ENCODE data around the gene EPM2A.

EPM2A gene

DNA sequence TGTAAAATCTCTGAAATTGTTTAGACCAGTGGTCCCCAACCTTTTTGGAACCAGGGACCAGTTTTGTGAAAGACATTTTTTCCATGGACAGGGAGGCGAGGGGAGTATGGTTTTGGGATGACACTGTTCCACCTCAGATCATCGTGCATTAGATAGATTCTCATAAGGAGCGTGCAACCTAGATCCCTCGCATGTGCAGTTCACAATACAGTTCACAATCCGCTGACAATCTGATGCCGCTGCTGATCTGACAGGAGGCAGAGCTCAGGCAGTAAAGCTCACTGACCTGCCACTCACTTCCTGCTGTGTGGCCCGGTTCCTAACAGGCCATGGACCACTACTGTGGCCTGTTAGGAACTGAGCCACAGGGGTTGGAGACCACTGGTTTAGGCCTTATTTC lies 115.2 kb downstream of the EPM2A start:
- no peak for DNase-seq (ENCODE audit: low spot score)
- TF ChIP-seq, protein P1, sequence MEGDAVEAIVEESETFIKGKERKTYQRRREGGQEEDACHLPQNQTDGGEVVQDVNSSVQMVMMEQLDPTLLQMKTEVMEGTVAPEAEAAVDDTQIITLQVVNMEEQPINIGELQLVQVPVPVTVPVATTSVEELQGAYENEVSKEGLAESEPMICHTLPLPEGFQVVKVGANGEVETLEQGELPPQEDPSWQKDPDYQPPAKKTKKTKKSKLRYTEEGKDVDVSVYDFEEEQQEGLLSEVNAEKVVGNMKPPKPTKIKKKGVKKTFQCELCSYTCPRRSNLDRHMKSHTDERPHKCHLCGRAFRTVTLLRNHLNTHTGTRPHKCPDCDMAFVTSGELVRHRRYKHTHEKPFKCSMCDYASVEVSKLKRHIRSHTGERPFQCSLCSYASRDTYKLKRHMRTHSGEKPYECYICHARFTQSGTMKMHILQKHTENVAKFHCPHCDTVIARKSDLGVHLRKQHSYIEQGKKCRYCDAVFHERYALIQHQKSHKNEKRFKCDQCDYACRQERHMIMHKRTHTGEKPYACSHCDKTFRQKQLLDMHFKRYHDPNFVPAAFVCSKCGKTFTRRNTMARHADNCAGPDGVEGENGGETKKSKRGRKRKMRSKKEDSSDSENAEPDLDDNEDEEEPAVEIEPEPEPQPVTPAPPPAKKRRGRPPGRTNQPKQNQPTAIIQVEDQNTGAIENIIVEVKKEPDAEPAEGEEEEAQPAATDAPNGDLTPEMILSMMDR (IDR thresholded peaks at IDR 0.05; ENCODE audit: extremely low read depth, missing control alignments), result no peak

DNA sequence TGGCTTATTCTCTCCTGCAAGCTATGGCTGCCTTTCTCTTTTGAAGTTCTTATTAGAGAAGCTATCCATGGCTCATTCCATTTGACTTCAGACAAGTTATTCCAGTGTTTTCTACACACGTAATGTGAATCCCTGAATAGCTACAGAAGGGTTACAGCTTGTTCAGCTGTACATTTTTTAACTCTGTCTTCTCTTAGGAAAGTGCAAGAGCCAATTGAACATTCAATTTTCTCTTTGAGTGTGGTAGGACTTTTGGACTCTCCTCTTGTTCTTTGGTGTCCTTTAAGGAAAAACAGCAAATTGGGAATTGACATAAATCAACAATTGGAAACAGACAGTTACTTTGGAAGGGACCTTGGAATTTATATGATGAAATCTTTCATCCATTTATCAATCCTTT lies 125.8 kb downstream of the EPM2A start:
- no peak for DNase-seq (ENCODE audit: low spot score)
- TF ChIP-seq, protein P1 (IDR thresholded peaks at IDR 0.05; ENCODE audit: extremely low read depth, missing control alignments), result no peak

DNA sequence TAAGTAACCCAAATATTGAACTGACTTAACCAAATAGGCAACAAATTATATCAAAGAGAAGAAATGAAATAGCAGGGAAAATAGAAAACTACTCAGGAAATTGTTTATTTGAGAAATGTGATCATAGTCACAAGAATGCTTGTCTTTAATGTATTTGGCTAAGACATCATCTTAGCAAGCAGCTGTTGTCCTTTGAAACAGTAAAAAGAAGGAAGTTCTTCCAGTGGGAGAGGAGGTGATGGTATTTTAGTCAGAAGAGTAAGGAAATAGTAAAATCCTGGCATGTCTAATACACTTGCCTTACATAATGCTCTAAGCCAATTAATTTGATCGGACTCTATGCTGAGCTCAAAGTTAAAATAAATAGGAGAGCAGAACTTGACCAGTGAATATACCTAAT lies 126.5 kb downstream of the EPM2A start:
- DNase-seq (ENCODE audit: low spot score), result no peak
- TF ChIP-seq, protein P1 (IDR thresholded peaks at IDR 0.05; ENCODE audit: extremely low read depth, missing control alignments), result no peak

DNA sequence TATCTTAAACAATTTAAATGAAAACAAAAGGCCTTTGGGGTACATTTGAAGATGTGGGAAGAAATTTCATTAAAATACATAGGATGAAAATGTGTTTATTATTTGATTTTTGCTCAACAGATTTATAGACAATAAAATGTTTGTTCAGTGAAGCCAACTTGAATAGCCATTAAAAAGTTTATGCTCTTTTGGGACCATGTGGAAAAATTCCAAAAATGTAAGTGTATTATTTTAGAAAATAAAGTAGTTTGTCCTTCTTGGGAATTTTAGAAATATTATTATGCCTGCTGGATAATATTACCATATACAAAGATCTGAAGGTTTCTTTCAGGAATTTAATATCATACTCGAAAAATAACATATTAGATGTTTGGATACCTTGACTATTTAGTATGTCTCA lies 131.3 kb downstream of the EPM2A start:
- DNase-seq (ENCODE audit: low spot score), result no peak
- TF ChIP-seq, protein P1 (IDR thresholded peaks at IDR 0.05; ENCODE audit: extremely low read depth, missing control alignments), result no peak

DNA sequence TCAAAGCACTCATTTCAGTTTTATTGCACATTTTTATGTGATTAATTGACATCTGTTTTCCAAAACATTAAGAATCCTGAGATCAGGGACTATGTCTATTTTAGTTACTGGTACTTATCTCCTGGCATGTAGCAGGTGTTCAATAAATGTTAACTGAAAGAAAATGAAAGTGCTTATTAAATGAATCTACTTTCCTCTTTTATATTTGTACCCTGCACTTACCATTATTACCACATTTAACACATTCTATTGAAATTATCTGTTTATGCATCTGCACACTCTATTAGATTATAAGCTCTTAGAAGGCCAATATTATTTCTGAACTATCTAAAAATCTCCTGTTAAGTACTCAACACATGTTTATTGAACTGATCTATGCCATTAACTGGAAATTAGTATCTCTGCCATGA lies 131.9 kb downstream of the EPM2A start:
- no peak for DNase-seq (ENCODE audit: low spot score)
- TF ChIP-seq, protein P1 (IDR thresholded peaks at IDR 0.05; ENCODE audit: extremely low read depth, missing control alignments), result no peak

DNA sequence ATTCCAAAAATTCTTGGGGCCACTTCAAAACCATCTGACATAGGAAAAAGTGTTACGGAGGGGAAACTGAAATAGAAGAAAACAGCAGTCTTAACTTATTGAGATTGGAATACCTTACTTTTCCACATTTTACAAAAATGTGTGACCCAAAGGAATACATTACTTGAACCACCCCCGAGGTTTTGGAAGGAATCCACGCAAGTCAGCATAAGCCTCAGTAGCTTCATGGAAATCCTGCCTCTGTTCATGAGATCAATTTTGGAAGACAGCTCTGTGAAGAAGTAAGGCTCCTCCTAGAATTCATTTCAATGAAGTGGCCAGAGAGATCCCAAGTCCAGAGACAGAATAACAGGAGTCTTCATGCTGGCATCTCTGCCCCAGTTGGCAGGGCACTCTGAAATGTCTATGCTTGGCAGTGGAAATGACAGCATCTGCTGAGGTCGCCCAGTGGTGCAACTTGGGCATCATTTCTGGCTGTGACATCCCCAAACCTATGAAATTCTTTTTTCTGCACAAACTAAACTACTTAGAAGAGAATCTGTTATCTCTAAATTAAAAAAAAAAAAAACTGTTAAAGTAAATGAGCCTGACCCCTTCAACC lies 132.5 kb downstream of the EPM2A start:
- DNase-seq (ENCODE audit: low spot score), result no peak
- TF ChIP-seq, protein P1 (IDR thresholded peaks at IDR 0.05; ENCODE audit: extremely low read depth, missing control alignments), result no peak

DNA sequence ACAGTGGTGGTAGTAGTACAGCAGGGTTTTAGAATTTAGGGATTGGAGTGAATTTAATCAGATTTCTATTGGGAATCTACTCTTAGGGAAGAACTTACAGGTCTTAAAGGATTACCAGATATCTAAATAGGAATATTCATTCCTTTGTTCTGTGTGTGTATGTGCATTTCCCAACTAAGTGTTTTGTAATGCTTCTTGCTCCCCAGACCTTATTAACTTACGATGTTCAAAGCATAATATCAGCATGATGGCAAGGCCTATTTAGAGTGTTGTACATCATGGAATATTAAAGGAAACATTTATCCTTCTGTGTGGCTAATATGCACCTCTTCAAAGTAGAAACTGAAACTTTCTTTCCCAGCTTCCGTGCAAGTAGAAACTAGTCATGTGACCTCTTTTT lies 133.9 kb downstream of the EPM2A start:
- TF ChIP-seq, protein P1 (IDR thresholded peaks at IDR 0.05; ENCODE audit: extremely low read depth, missing control alignments), result no peak
- DNase-seq (ENCODE audit: low spot score), result no peak

Data from GM20000 (cell line).